OCI-LY1 (cell line): Measurements from ENCODE around the gene C9orf43.

Experiments
- H2AFZ ChIP-seq: fragments of 200-600 bp; sonication (generic), shearing (Covaris generic); 2 replicates; pipeline ENCODE4 v1.6.0; 2014; ENCODE audit warnings: antibody characterized with exemption, mild to moderate bottlenecking, low read length
- H3F3A ChIP-seq: fragments of 200-600 bp; sonication (generic), shearing (Covaris generic); 2 replicates; pipeline ENCODE4 v1.6.0; 2014; ENCODE audit warnings: mild to moderate bottlenecking, antibody characterized with exemption, low read length, moderate library complexity; ENCODE audit not compliant: insufficient read depth
- H3K27ac ChIP-seq: fragments of 200-600 bp; sonication (generic); 2 replicates; pipeline ENCODE4 v1.5.1; 2014; ENCODE audit warnings: low read length, mixed run types, mild to moderate bottlenecking, low read depth; ENCODE audit not compliant: poor library complexity, severe bottlenecking
- H3K27me3 ChIP-seq: fragments of 200-600 bp; sonication (generic); 2 replicates; pipeline ENCODE4 v1.6.0; 2014; ENCODE audit warnings: antibody characterized with exemption, mild to moderate bottlenecking, low read length, moderate library complexity; ENCODE audit not compliant: insufficient read depth
- H3K36me3 ChIP-seq: fragments of 200-600 bp; sonication (generic); 2 replicates; pipeline ENCODE4 v1.6.1; 2014; ENCODE audit warnings: mild to moderate bottlenecking, antibody characterized with exemption, low read length, moderate library complexity, mixed read lengths; ENCODE audit not compliant: insufficient read depth
- H3K4me1 ChIP-seq: fragments of 200-600 bp; sonication (generic); 2 replicates; pipeline ENCODE4 v1.5.1; 2014; ENCODE audit warnings: mild to moderate bottlenecking, low read length, moderate library complexity; ENCODE audit not compliant: insufficient read depth, severe bottlenecking
- H3K4me2 ChIP-seq: fragments of 200-600 bp; sonication (generic), shearing (Covaris generic); 2 replicates; pipeline ENCODE4 v1.6.1; 2014; ENCODE audit warnings: low read length
- H3K4me3 ChIP-seq: fragments of 200-600 bp; sonication (generic); 2 replicates; pipeline ENCODE4 v1.5.1; 2014; ENCODE audit warnings: low read length, low read depth, mild to moderate bottlenecking, mixed read lengths; ENCODE audit not compliant: poor library complexity, severe bottlenecking
- H3K79me2 ChIP-seq: fragments of 200-600 bp; shearing (Covaris generic); 2 replicates; pipeline ENCODE4 v1.6.1; 2016; ENCODE audit warnings: mixed run types, low read length, mixed read lengths; ENCODE audit not compliant: insufficient read depth
- H3K9ac ChIP-seq: fragments of 200-600 bp; sonication (generic), shearing (Covaris generic); 2 replicates; pipeline ENCODE4 v1.6.1; 2014; ENCODE audit warnings: mild to moderate bottlenecking, low read length, mixed read lengths
- H3K9me2 ChIP-seq: fragments of 200-600 bp; sonication (generic), shearing (Covaris generic); 2 replicates; pipeline ENCODE4 v1.6.1; 2014; ENCODE audit warnings: low read depth, mild to moderate bottlenecking, low read length, mixed read lengths
- H3K9me3 ChIP-seq: fragments of 200-600 bp; shearing (Covaris generic); 2 replicates; pipeline ENCODE4 v1.6.1; 2014; ENCODE audit warnings: low read length, mixed read lengths
- H4K20me1 ChIP-seq: fragments of 200-600 bp; sonication (generic), shearing (Covaris generic); 2 replicates; pipeline ENCODE4 v1.6.0; 2016; ENCODE audit warnings: mild to moderate bottlenecking, low read length; ENCODE audit not compliant: insufficient read depth
- EZH2 ChIP-seq: fragments of 200-600 bp; sonication (generic), shearing (Covaris generic); IDR thresholded peaks from 2 replicates; pipeline ENCODE4 v1.8.0; 2017; ENCODE audit warnings: borderline replicate concordance, mixed run types, mild to moderate bottlenecking, antibody characterized with exemption, low read length, moderate library complexity, mixed read lengths
- TF ChIP-seq, protein P1 (sequence below): fragments of 200-600 bp; sonication (generic), shearing (Covaris generic); IDR thresholded peaks from 2 replicates; pipeline ENCODE4 v1.5.1; 2017; ENCODE audit warnings: mild to moderate bottlenecking, antibody characterized with exemption, low read length, moderate library complexity, mixed read lengths

Gene C9orf43

GRCh38 chr9:113471143-113471542, 60.6 kb downstream of the C9orf43 start:
- Histone ChIP-seq H2AFZ (no peak overlapping the region), H3K4me2 (no peak overlapping the region), H3K79me2 (no peaks in the 10 kb centered on the region), H3F3A (no peaks in the 10 kb centered on the region), H3K4me1 (no peaks in the 10 kb centered on the region), H3K4me3 (no peak overlapping the region), H3K27me3 (no peaks in the 10 kb centered on the region), H4K20me1 (no peaks in the 10 kb centered on the region), H3K27ac (no peak overlapping the region), H3K36me3 (no peaks in the 10 kb centered on the region), H3K9me2 (no peaks in the 10 kb centered on the region), H3K9me3 (0 out of 2 replicates have a peak, but pooled peaks cover 3% of the 10 kb centered on the region), H3K9ac (no peak overlapping the region)
- TF ChIP-seq, protein P1, sequence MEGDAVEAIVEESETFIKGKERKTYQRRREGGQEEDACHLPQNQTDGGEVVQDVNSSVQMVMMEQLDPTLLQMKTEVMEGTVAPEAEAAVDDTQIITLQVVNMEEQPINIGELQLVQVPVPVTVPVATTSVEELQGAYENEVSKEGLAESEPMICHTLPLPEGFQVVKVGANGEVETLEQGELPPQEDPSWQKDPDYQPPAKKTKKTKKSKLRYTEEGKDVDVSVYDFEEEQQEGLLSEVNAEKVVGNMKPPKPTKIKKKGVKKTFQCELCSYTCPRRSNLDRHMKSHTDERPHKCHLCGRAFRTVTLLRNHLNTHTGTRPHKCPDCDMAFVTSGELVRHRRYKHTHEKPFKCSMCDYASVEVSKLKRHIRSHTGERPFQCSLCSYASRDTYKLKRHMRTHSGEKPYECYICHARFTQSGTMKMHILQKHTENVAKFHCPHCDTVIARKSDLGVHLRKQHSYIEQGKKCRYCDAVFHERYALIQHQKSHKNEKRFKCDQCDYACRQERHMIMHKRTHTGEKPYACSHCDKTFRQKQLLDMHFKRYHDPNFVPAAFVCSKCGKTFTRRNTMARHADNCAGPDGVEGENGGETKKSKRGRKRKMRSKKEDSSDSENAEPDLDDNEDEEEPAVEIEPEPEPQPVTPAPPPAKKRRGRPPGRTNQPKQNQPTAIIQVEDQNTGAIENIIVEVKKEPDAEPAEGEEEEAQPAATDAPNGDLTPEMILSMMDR: no peak
- TF ChIP-seq EZH2: no peak

- Histone ChIP-seq H3K4me2 (no peak overlapping the region), H3K27me3 (no peaks in the 10 kb centered on the region), H3K4me3 (no peak overlapping the region), H3K9me3 (0 out of 2 replicates have a peak, but pooled peaks cover 3% of the 10 kb centered on the region), H3F3A (no peaks in the 10 kb centered on the region), H3K4me1 (no peaks in the 10 kb centered on the region), H3K79me2 (no peaks in the 10 kb centered on the region), H3K9me2 (no peaks in the 10 kb centered on the region), H3K9ac (no peak overlapping the region), H4K20me1 (no peaks in the 10 kb centered on the region), H3K36me3 (no peaks in the 10 kb centered on the region), H2AFZ (no peak overlapping the region), H3K27ac (no peak overlapping the region)
- TF ChIP-seq, protein P1: no peak
- no peak for TF ChIP-seq EZH2
Measured at GRCh38 chr9:113471566-113471965, 61.0 kb downstream of the C9orf43 start.

DNA sequence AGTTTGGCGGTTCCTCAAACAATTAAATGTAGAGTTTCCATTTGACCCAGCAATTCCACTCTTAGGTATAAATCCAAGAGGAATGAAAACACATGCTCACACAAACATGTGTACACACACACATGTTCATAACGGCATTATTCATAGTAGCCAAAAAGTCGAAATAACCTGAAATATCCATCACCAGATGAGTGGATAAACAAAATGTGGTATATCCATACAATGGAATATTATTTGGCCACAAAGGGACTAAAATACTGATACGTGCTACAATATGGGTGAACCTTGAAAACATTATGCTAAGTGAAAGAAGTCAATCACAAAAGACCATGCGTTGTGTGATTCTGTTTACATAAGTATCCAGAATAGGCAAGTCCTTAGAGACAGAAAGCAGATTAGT, 61.7 kb downstream of the C9orf43 start:
- Histone ChIP-seq H3K79me2 (no peaks in the 10 kb centered on the region), H3K27me3 (no peaks in the 10 kb centered on the region), H3K36me3 (no peaks in the 10 kb centered on the region), H4K20me1 (no peaks in the 10 kb centered on the region), H3K4me3 (no peak overlapping the region), H3K9ac (no peak overlapping the region), H3K4me2 (no peak overlapping the region), H3K4me1 (no peaks in the 10 kb centered on the region), H3K27ac (no peak overlapping the region), H3F3A (no peaks in the 10 kb centered on the region), H2AFZ (no peak overlapping the region), H3K9me2 (no peaks in the 10 kb centered on the region), H3K9me3 (0 out of 2 replicates have a peak, but pooled peaks cover 2% of the 10 kb centered on the region)
- TF ChIP-seq, protein P1: no peak
- TF ChIP-seq EZH2: no peak
